RWPE1 (cell line): ENCODE data around the gene ROMO1.
"Not testable (repeated sequence)": the region's sequence is repeated elsewhere in the genome, so short reads cannot be mapped to it uniquely, and the experiment has no call there.

ENCODE experiments used
- CTCF ChIA-PET: fragments of 350-600 bp; sonication (Branson Sonifier 250); formaldehyde crosslinking; extraction: SDS; loops from one replicate; lab custom pipeline; 2021; lab: Yijun Ruan, JAX
- POLR2A ChIA-PET: fragments of 400-600 bp; formaldehyde crosslinking; extraction: SDS; loops from one replicate; lab custom pipeline; 2020; ENCODE audit warnings: antibody characterized with exemption; ENCODE audit not compliant: low non-redundant PET; lab: Yijun Ruan, JAX
- DNase-seq: peaks from one replicate; pipeline ENCODE4 v3.0.0; 2012; ENCODE audit warnings: low spot score
- H3K27ac ChIP-seq: fragments of 450-650 bp; 2 replicates; pipeline ENCODE4 v1.5.1; 2017
- CTCF ChIP-seq: fragments of 450-650 bp; conservative IDR thresholded peaks from 2 replicates; pipeline ENCODE4 v1.5.1; 2017; ENCODE audit warnings: low read depth, mild to moderate bottlenecking

Gene ROMO1

GRCh38 chr20:35708502-35708901 is 9.3 kb downstream of the ROMO1 start:
- H3K27ac ChIP-seq: no peak overlapping the region
- ChIA-PET CTCF (interaction anchor here (0.9 to 1.0 kb wide), 2 partner anchors 22 to 31 kb away, joined by 3 read pairs; no protein-coding TSS in a partner anchor), POLR2A (interaction anchor here (0.5 kb wide), 1 partner anchor 33 kb away, joined by 4 read pairs; no protein-coding TSS in a partner anchor)
- no peak for TF ChIP-seq CTCF
- DNase-seq: no peak

- CTCF ChIA-PET: no interaction called here
- DNase-seq: no peak
- no peak for TF ChIP-seq CTCF
- POLR2A ChIA-PET: interaction anchor here (0.5 kb wide), 1 partner anchor 32 kb away, joined by 4 read pairs; no protein-coding TSS in a partner anchor
- no peak overlapping the region for H3K27ac ChIP-seq
Measured at GRCh38 chr20:35709259-35709658, 10.1 kb downstream of the ROMO1 start.

GRCh38 chr20:35710039-35710438 is 10.8 kb downstream of the ROMO1 start:
- H3K27ac ChIP-seq: no peak overlapping the region
- CTCF ChIA-PET: interaction anchor here (0.6 to 0.7 kb wide), 3 partner anchors 11 to 1171 kb away, joined by 3 read pairs; partner anchors contain the start of genes NFS1 and ROMO1
- no peak for DNase-seq
- TF ChIP-seq CTCF: no peak
- POLR2A ChIA-PET: no interaction called here

- H3K27ac ChIP-seq: no peak overlapping the region
- CTCF ChIA-PET: no interaction called here
- DNase-seq: no peak
- POLR2A ChIA-PET: no interaction called here
- TF ChIP-seq CTCF: no peak
Measured at GRCh38 chr20:35710884-35711587, 11.8 kb downstream of the ROMO1 start.

GRCh38 chr20:35711588-35712209 is 12.5 kb downstream of the ROMO1 start:
- ChIA-PET CTCF (interaction anchor here (0.6 to 1.2 kb wide), 2 partner anchors 9 to 194 kb away, joined by 3 read pairs; no protein-coding TSS in a partner anchor), POLR2A (no interaction called here)
- no peak for TF ChIP-seq CTCF
- no peak for DNase-seq
- H3K27ac ChIP-seq: no peak overlapping the region

- POLR2A ChIA-PET, H3K27ac ChIP-seq, DNase-seq: not testable (repeated sequence)
- CTCF ChIA-PET: interaction anchor here (0.6 to 1.2 kb wide), 3 partner anchors 9 to 86 kb away, joined by 3 to 7 read pairs (median 4); no protein-coding TSS in a partner anchor
Measured at GRCh38 chr20:35713120-35713519, 13.9 kb downstream of the ROMO1 start.

- no peak for TF ChIP-seq CTCF
- CTCF ChIA-PET: interaction anchor here (0.6 to 0.7 kb wide), 2 partner anchors 10 to 80 kb away, joined by 5 to 7 read pairs; no protein-coding TSS in a partner anchor
- DNase-seq: no peak
- H3K27ac ChIP-seq: no peak overlapping the region
- POLR2A ChIA-PET: no interaction called here
Measured at GRCh38 chr20:35714127-35714526, 14.9 kb downstream of the ROMO1 start.
